Mucosa of rectum (tissue), 2 donors: ENCODE results near the gene HDDC2.

Source experiments
- H3K27ac ChIP-seq, 2 donors: one replicate each; pipeline ENCODE4 v1.7.0; 2013; ENCODE audit warnings: inconsistent platforms in 2 of 2, low read depth in 2 of 2, low read length in 2 of 2
- H3K27me3 ChIP-seq, 2 donors: one replicate each; pipeline ENCODE4 v1.7.0; 2013; ENCODE audit warnings: low read length in 2 of 2; ENCODE audit not compliant: control insufficient read depth in 2 of 2, insufficient read depth in 2 of 2
- H3K36me3 ChIP-seq, 2 donors: one replicate each; pipeline ENCODE4 v1.7.0; 2013; ENCODE audit warnings: low read length in 2 of 2; ENCODE audit not compliant: control insufficient read depth in 2 of 2, insufficient read depth in 2 of 2
- H3K4me1 ChIP-seq, 2 donors: one replicate each; pipeline ENCODE4 v1.7.0; 2013; ENCODE audit warnings: low read length in 2 of 2, mild to moderate bottlenecking in 1 of 2; ENCODE audit not compliant: control insufficient read depth in 2 of 2, insufficient read depth in 2 of 2
- H3K4me3 ChIP-seq, 2 donors: one replicate each; pipeline ENCODE4 v1.7.0; 2013; ENCODE audit warnings: low read length in 2 of 2
- H3K9ac ChIP-seq, 2 donors: one replicate each; pipeline ENCODE4 v1.7.0; 2013; ENCODE audit warnings: low read length in 2 of 2, low read depth in 1 of 2, mild to moderate bottlenecking in 1 of 2
- H3K9me3 ChIP-seq, 2 donors: one replicate each; pipeline ENCODE4 v1.7.0; 2013; ENCODE audit warnings: low read length in 2 of 2; ENCODE audit not compliant: control insufficient read depth in 2 of 2
- donor health status: healthy.
- donor health status: Normal muscosa, but diverticular disease.

HDDC2 gene

GRCh38 chr6:125259354-125259736, 42.4 kb downstream of the HDDC2 start:
- Histone ChIP-seq H3K27ac (no peak overlapping the region), H3K9ac (no peak overlapping the region), H3K4me3 (no peak overlapping the region), H3K27me3 (no peaks in the 10 kb centered on the region), H3K4me1 (no peaks in the 10 kb centered on the region), H3K9me3 (no peaks in the 10 kb centered on the region), H3K36me3 (peaks cover 0 to 1% of the 10 kb centered on the region in 2 donors)

GRCh38 chr6:125258651-125259353, 43.0 kb downstream of the HDDC2 start:
- no peaks in the 10 kb centered on the region for H3K36me3 ChIP-seq
- no peak overlapping the region for H3K4me3 ChIP-seq
- no peak overlapping the region for H3K27ac ChIP-seq
- no peaks in the 10 kb centered on the region for H3K4me1 ChIP-seq
- H3K9me3 ChIP-seq: no peaks in the 10 kb centered on the region
- no peaks in the 10 kb centered on the region for H3K27me3 ChIP-seq
- no peak overlapping the region for H3K9ac ChIP-seq

- H3K4me3 ChIP-seq: no peak overlapping the region
- H3K9me3 ChIP-seq: no peaks in the 10 kb centered on the region
- no peaks in the 10 kb centered on the region for H3K36me3 ChIP-seq
- no peak overlapping the region for H3K27ac ChIP-seq
- no peak overlapping the region for H3K9ac ChIP-seq
- H3K4me1 ChIP-seq: no peaks in the 10 kb centered on the region
- H3K27me3 ChIP-seq: no peaks in the 10 kb centered on the region
These were observed 44.4 kb downstream of the HDDC2 start for GRCh38 chr6:125257351-125257750.

GRCh38 chr6:125255201-125255600, 46.6 kb downstream of the HDDC2 start:
- Histone ChIP-seq H3K9ac (no peak overlapping the region), H3K27ac (no peak overlapping the region), H3K4me3 (no peak overlapping the region), H3K4me1 (no peaks in the 10 kb centered on the region), H3K36me3 (no peaks in the 10 kb centered on the region), H3K9me3 (no peaks in the 10 kb centered on the region), H3K27me3 (no peaks in the 10 kb centered on the region)

DNA sequence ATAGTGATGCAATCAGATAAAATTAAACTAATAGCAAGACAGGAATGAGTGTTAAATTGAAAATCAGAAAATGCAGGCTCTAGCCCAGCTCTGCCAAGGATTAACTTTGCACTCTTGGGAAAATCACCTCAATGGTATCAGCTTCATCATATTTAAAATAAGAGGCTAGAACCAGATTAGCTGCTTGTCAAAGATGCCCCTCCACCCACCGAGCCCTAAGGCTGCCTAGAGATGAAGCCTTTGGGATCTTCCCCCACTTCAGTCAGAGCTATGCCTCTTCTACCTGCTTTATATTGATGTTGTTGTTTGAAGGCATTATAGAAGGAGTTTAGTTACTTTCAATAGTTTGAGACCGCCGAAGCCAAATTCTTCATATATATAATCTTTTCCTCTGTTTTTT, 47.4 kb downstream of the HDDC2 start:
- no peak overlapping the region for H3K4me3 ChIP-seq
- H3K9ac ChIP-seq: no peak overlapping the region
- H3K4me1 ChIP-seq: no peaks in the 10 kb centered on the region
- H3K27ac ChIP-seq: no peak overlapping the region
- H3K9me3 ChIP-seq: no peaks in the 10 kb centered on the region
- H3K36me3 ChIP-seq: no peaks in the 10 kb centered on the region
- no peaks in the 10 kb centered on the region for H3K27me3 ChIP-seq

GRCh38 chr6:125253881-125254280, 47.9 kb downstream of the HDDC2 start:
- Histone ChIP-seq H3K9me3 (no peaks in the 10 kb centered on the region), H3K36me3 (no peaks in the 10 kb centered on the region), H3K27ac (no peak overlapping the region), H3K27me3 (no peaks in the 10 kb centered on the region), H3K9ac (no peak overlapping the region), H3K4me1 (no peaks in the 10 kb centered on the region), H3K4me3 (no peak overlapping the region)

GRCh38 chr6:125252891-125253290, 48.9 kb downstream of the HDDC2 start:
- Histone ChIP-seq H3K4me1 (no peaks in the 10 kb centered on the region), H3K9ac (no peak overlapping the region), H3K27ac (no peak overlapping the region), H3K9me3 (no peaks in the 10 kb centered on the region), H3K27me3 (no peaks in the 10 kb centered on the region), H3K36me3 (no peaks in the 10 kb centered on the region), H3K4me3 (no peak overlapping the region)

- no peaks in the 10 kb centered on the region for H3K36me3 ChIP-seq
- H3K9me3 ChIP-seq: no peaks in the 10 kb centered on the region
- no peaks in the 10 kb centered on the region for H3K4me1 ChIP-seq
- H3K27me3 ChIP-seq: no peaks in the 10 kb centered on the region
- peak overlapping the region in 1 of 2 donors; percentile 10 for H3K4me3 ChIP-seq
- H3K27ac ChIP-seq: no peak overlapping the region
- H3K9ac ChIP-seq: no peak overlapping the region
These were observed 50.1 kb downstream of the HDDC2 start for GRCh38 chr6:125251516-125252220.

DNA sequence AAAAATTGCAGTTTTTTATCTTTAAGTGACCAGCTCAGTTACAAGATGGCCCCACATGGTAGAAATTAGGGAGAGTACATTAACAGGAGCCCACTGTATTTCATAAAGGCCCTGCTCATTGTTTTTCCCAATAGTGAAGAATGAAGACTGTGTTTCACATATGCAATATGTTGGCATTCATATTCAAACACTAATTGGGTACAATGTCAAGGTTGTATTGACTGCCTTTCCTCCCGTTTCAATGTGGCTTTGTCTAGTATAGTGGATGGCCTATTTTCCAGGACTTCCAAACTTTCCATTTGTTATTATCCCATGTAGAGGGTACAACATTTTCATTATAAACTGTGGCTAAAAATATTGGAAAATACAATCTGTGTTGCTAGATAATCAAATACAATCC, 51.3 kb downstream of the HDDC2 start:
- peaks cover 2 to 5% of the 10 kb centered on the region in 2 donors for H3K4me1 ChIP-seq
- no peak overlapping the region for H3K27ac ChIP-seq
- H3K4me3 ChIP-seq: no peak overlapping the region
- no peaks in the 10 kb centered on the region for H3K27me3 ChIP-seq
- no peaks in the 10 kb centered on the region for H3K9me3 ChIP-seq
- H3K9ac ChIP-seq: no peak overlapping the region
- no peaks in the 10 kb centered on the region for H3K36me3 ChIP-seq

DNA sequence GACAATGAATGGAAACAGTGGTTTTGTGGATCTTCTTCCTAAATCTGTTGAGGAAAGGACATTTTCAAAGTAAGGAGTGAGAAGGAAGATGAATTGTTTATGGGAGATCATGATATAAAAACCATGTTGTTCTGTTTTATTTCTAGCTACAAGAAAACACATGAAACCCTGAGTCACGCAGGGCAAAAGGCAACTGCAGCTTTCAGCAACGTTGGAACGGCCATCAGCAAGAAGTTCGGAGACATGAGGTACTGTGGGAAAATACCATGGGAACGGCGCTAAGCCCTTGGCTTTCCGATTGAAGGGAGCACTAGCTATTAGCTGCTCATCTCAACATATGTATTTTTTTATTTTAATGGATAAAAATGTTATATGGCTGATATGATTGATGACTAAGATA, 53.6 kb downstream of the HDDC2 start:
- Histone ChIP-seq H3K4me3 (no peak overlapping the region), H3K27ac (no peak overlapping the region), H3K27me3 (no peaks in the 10 kb centered on the region), H3K36me3 (no peaks in the 10 kb centered on the region), H3K4me1 (peaks cover 2 to 8% of the 10 kb centered on the region in 2 donors), H3K9me3 (no peaks in the 10 kb centered on the region), H3K9ac (no peak overlapping the region)
